ENCODE measurements around the gene B3GNT5. TPM values are rescaled to one million over a fixed set of nuclear protein-coding genes. Genes with fewer than 3 reads are reported as not detected.

B3GNT5 gene, protein sequence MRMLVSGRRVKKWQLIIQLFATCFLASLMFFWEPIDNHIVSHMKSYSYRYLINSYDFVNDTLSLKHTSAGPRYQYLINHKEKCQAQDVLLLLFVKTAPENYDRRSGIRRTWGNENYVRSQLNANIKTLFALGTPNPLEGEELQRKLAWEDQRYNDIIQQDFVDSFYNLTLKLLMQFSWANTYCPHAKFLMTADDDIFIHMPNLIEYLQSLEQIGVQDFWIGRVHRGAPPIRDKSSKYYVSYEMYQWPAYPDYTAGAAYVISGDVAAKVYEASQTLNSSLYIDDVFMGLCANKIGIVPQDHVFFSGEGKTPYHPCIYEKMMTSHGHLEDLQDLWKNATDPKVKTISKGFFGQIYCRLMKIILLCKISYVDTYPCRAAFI
- total RNA-seq (2021; fragmentation: NEBNext Ultra II Directional; extraction: Animal tissue kit (Norgen Biotek cat#: 25700)) (8.0 and 9.7 TPM in 2 replicates), polyA plus RNA-seq (2011; rRNA removed) (1.7 and 2.4 TPM in 2 replicates), polyA minus RNA-seq (2011; rRNA and poly(A)+ RNA removed) (6.2 and 9.8 TPM in 2 replicates)
- 2.9 TPM for polyA plus RNA-seq (2011; cell fraction: cytosol; rRNA removed)
- polyA plus RNA-seq (2011; cell fraction: nucleus; rRNA removed), result 1.7 TPM
- 2.8 to 6.5 TPM (median 4.6 TPM) in 4 replicates for polyA plus RNA-seq (2012, experiment 1 of 2)
- polyA plus RNA-seq (2012, experiment 2 of 2), result 0.29 TPM
- 5.3 TPM for polyA plus RNA-seq (2013, experiment 1 of 2)
- 6.0 TPM for polyA plus RNA-seq (2013, experiment 2 of 2)
- polyA minus RNA-seq (2011; cell fraction: cytosol; rRNA and poly(A)+ RNA removed), result 4.0 TPM
- polyA minus RNA-seq (2011; cell fraction: nucleus; rRNA and poly(A)+ RNA removed), result 13.1 TPM
- long read RNA-seq, experiment 1, full-length matches to known transcripts, result 2 of 8 reads
- long read RNA-seq, experiment 1, partial matches to known transcripts, result 6 of 8 reads
- long read RNA-seq, experiment 1, other reads (novel, unspliced or antisense), result 0 of 8 reads
- long read RNA-seq, experiment 2, partial matches to known transcripts, result 0 of 3 reads
- long read RNA-seq, experiment 2, other reads (novel, unspliced or antisense), result 2 of 3 reads

DNA sequence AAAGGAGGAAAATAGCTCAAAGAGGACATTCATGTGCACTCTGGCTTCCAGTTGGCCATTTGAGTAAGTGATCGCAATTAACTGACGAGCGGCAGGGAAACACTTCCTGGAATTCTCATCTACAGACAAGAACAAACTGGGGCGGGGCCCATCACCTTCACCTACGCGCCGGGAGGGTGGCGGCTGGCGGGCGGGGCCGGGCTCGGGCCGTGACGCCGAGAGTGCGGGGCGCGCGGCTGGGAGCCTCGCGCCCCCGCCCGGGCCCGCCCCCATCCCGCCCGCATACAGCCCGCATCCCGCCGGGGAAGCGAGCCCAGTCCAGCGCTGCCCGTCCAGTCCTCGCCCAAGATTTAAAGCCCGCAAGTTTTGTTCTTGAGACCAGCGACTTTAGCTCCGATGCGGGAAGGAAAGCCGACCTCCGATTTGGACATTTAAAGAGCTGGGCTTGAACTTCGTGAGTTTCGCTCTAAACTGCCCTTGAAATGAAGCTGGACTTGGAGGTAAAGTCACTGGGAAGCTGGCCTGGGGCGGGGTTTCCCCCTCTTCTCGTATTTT is at the start of gene B3GNT5:
Gene B3GNT5, plus strand, starts transcription at position 281 of the 555 bp plus-strand sequence. CDS start 16,546 bp downstream, outside the sequence.
- H3K23me2 ChIP-seq (ENCODE audit: low read depth, low read length), result peaks cover 13% of the 10 kb centered on the region
- peaks cover 0 to 7% of the 10 kb centered on the region in 2 experiments; a peak in 1 of 4 replicates for H3K79me2 ChIP-seq (ENCODE audit: control insufficient read depth in 1 of 2, insufficient read depth in 2 of 2, low read length in 2 of 2)
- H2AK5ac ChIP-seq (ENCODE audit: low read depth, low read length), result no peak within 1 kb of the TSS
- H4K20me1 ChIP-seq (replicated peaks in 1 of 2; ENCODE audit: control insufficient read depth in 1 of 2, insufficient read depth in 2 of 2, low read length in 2 of 2), result no peaks in the 10 kb centered on the region
- H3K23ac ChIP-seq (ENCODE audit: insufficient read length), result no peak within 1 kb of the TSS
- FAIRE-seq, result no peak
- H3K27me3 ChIP-seq (replicated peaks in 1 of 4; ENCODE audit: control insufficient read depth in 3 of 4, extremely low read depth in 1 of 4, insufficient read depth in 3 of 4, low read length in 3 of 4), result peaks cover 3 to 25% (median 17%) of the 10 kb centered on the region in 4 experiments
- WGBS, 2 experiments (ENCODE audit: extremely low coverage in 1 of 2, insufficient coverage in 1 of 2, insufficient read length in 1 of 2, insufficient replicate concordance in 2 of 2, low coverage in 1 of 2, low lambda C conversion rate in 2 of 2, missing lambda C conversion rate in 1 of 2), result 2% methylated on average over 18 of the region's 43 CpGs; no CpG with 5 or more reads in 1 of the 2 experiments
- H2BK20ac ChIP-seq (ENCODE audit: low read length), result no peak within 1 kb of the TSS
- H4K5ac ChIP-seq (ENCODE audit: insufficient read length, low read depth, low read length), result no peak within 1 kb of the TSS
- H3K4me3 ChIP-seq (ENCODE audit: extremely low read depth in 1 of 4, insufficient read depth in 2 of 4, low read depth in 3 of 4, low read length in 4 of 4), result peak within 1 kb of the TSS; percentile 75 to 84 (median 80)
- H2AFZ ChIP-seq (ENCODE audit: low read length), result peak within 1 kb of the TSS; percentile 92
- no peak within 1 kb of the TSS for H2BK5ac ChIP-seq (ENCODE audit: low read depth, low read length)
- H3K18ac ChIP-seq (ENCODE audit: extremely low read depth, low read length), result peak within 1 kb of the TSS; percentile 64
- H3K9me3 ChIP-seq (ENCODE audit: insufficient read depth in 2 of 2, low read depth in 1 of 2, low read length in 1 of 2), result no peaks in the 10 kb centered on the region
- H2BK12ac ChIP-seq (ENCODE audit: low read depth, low read length), result 0 out of 2 replicates have a peak within 1 kb of the TSS, but pooled peaks have one; percentile 22
- 0 out of 8 replicates have a peak, but pooled peaks cover 0 to 5% (median 0%) of the 10 kb centered on the region in 4 experiments for H3K36me3 ChIP-seq (ENCODE audit: control insufficient read depth in 2 of 4, insufficient read depth in 4 of 4, low read length in 3 of 4)
- peak within 1 kb of the TSS; percentile 36 to 87 (median 71); a peak in 6 of 7 replicates for H3K9ac ChIP-seq (replicated peaks in 1 of 4; ENCODE audit: extremely low read depth in 1 of 4, low read depth in 3 of 4, low read length in 3 of 4)
- H3K79me1 ChIP-seq (ENCODE audit: low read depth, low read length), result no peaks in the 10 kb centered on the region
- no peak within 1 kb of the TSS for H2BK15ac ChIP-seq (ENCODE audit: low read length)
- H3K56ac ChIP-seq (replicated peaks; ENCODE audit: insufficient read length, low read depth, low read length), result no peak within 1 kb of the TSS
- peak within 1 kb of the TSS; percentile 88 to 93 for H3K4me2 ChIP-seq (ENCODE audit: insufficient read depth in 1 of 2, low read depth in 2 of 2, low read length in 2 of 2)
- H3K4me1 ChIP-seq (replicated peaks in 1 of 4; ENCODE audit: control insufficient read depth in 3 of 4, insufficient read depth in 4 of 4, low read length in 3 of 4), result peaks cover 0 to 19% (median 10%) of the 10 kb centered on the region in 4 experiments; a peak in 6 of 7 replicates
- H3K27ac ChIP-seq (ENCODE audit: low read depth, low read length), result no peak within 1 kb of the TSS
- H4K91ac ChIP-seq (replicated peaks; ENCODE audit: insufficient read length, low read length), result no peak within 1 kb of the TSS
- CTCF ChIA-PET (ENCODE audit: partially characterized antibody), result interaction anchor here (1.3 to 1.4 kb wide), 2 partner anchors 17 to 101 kb away, joined by 3 to 4 read pairs; no protein-coding TSS in a partner anchor
- peak within 1 kb of the TSS; percentile 89 for H4K8ac ChIP-seq (ENCODE audit: extremely low read depth, insufficient read depth, low read length)
- POLR2A ChIA-PET (ENCODE audit: partially characterized antibody), result interaction anchor here (0.6 to 5.4 kb wide), 7 partner anchors 10 to 167 kb away, joined by 3 to 25 read pairs (median 3); no protein-coding TSS in a partner anchor
- no peak within 1 kb of the TSS for H3K4ac ChIP-seq (replicated peaks; ENCODE audit: insufficient read length, low read depth, low read length)
- DNase-seq (ENCODE audit: low read depth in 1 of 2, low spot score in 2 of 2), result no peak
- no peak within 1 kb of the TSS for H3K14ac ChIP-seq (ENCODE audit: insufficient read length)
- no peak within 1 kb of the TSS for H2BK120ac ChIP-seq (replicated peaks; ENCODE audit: low read depth, low read length)
- TF ChIP-seq SP4 (IDR thresholded peaks at IDR 0.05; ENCODE audit: low read length), result no peak
- 0 out of 2 replicates have a peak, but pooled peaks have one; percentile 1 for TF ChIP-seq PHF8 (conservative IDR thresholded peaks at IDR 0.05; ENCODE audit: low read depth, low read length)
- TF ChIP-seq ZNF274 (IDR thresholded peaks at IDR 0.05; ENCODE audit: borderline replicate concordance, extremely low read depth, low read length), result no peak
- TF ChIP-seq BRCA1 (IDR thresholded peaks at IDR 0.05; ENCODE audit: low read depth, low read length), result no peak
- peak; percentile 12 for TF ChIP-seq KDM4A (IDR thresholded peaks at IDR 0.05; ENCODE audit: low read depth, low read length, severe bottlenecking)
- TF ChIP-seq SIRT6 (IDR thresholded peaks at IDR 0.05; ENCODE audit: low read length), result no peak
- 0 out of 3 replicates have a peak, but pooled peaks of 1 of the 2 experiments have one; percentile 33 for TF ChIP-seq POLR2A (IDR thresholded peaks at IDR 0.05; ENCODE audit: control extremely low read depth in 1 of 2, low read depth in 2 of 2, low read length in 2 of 2)
- no peak for TF ChIP-seq EP300 (IDR thresholded peaks at IDR 0.05; ENCODE audit: borderline replicate concordance in 1 of 2, low read depth in 2 of 2, low read length in 2 of 2)

Data from H1 (cell line).